NCI-H2171 (cell line): ENCODE data around the gene POFUT2.

Source experiments
- DNase-seq: peaks from one replicate; lab custom pipeline; 2025; lab: John Stamatoyannopoulos, UW

Gene POFUT2

GRCh38 chr21:45262041-45262581, 25.6 kb downstream of the POFUT2 start:
- no peak for DNase-seq

- no peak for DNase-seq
These were observed 26.6 kb downstream of the POFUT2 start for GRCh38 chr21:45261093-45261492.

- no peak for DNase-seq
These were observed 27.4 kb downstream of the POFUT2 start for GRCh38 chr21:45260191-45260825.

GRCh38 chr21:45259206-45259840, 28.4 kb downstream of the POFUT2 start:
- peak; percentile 84 for DNase-seq

GRCh38 chr21:45258466-45258865, 29.2 kb downstream of the POFUT2 start:
- DNase-seq, result no peak

DNA sequence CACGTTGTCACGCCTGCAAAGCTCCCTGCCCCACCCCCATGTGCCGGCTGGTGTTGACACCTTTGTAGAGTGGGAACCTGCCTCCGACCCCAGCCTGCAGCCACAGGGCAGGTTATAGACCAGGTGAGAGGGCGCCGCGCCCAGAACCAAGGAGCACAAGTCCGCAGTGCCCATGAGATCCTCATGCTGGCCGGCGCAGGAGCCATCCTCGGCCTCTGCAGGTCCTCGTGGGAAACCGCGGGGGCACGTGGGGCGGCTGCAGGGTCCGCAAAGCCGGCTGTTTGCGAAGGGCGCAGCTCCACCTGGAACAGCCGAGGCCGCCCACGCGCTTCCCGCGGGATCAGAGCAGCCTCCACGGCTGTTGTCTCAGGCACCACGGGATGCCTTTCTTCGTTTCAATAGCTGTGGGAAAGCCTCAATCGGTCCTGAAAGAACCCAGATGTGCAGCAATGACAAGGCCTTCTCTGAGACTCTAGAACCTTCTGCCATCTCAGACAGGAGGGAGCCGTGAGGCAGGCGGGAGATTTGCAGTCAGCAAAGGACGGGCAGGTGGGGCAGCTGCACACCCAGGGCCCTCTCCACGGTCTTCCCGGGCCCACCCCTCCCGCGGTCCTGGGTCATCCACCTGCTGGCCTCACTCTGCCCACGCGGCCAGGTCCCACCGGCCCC, 29.9 kb downstream of the POFUT2 start:
- no peak for DNase-seq

GRCh38 chr21:45256912-45257672, 30.6 kb downstream of the POFUT2 start:
- no peak for DNase-seq

DNA sequence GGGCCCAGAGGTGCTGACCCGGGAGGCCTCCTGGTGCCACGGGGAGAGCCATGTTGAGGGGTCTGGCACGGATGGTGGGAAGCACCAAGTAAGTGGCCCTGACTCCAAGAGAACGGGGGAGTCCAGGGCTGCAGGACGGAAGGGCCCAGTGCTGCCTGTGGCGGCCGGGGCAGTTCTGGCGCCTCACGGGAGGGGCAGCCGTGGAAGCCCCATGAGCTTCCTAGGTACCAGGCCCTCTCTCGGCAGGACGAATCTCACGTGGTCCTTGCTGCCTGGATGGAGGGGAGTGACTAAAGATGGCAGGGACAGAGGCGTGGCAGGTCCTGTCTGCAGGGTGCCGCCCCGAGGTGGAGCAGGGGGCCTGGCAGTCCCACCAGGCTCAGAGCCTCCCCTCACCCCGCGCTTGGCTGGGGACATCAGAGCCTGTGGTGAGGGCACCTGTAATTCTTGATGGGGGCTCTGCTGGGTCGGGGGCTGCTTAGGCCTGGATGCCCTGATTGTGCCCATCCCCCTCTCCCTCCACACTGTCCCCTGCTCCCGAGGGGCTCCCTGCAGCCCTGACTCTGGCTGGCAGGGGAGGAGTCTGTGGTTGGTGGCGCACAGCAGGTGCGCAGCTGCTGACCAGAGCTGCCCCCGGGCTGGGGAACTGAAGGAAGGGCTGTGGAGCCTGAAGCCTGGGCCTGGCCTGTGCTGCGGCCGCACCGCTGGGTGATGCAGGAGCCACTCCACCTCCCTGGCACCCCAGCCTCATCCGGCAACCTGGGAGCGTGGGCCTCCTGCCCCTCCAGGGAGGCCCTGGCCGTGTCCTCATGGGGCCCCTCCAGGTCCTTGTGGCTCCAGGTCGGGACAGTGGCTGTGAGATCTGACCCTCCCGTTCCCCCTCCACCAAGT, 31.4 kb downstream of the POFUT2 start:
- DNase-seq, result no peak

DNA sequence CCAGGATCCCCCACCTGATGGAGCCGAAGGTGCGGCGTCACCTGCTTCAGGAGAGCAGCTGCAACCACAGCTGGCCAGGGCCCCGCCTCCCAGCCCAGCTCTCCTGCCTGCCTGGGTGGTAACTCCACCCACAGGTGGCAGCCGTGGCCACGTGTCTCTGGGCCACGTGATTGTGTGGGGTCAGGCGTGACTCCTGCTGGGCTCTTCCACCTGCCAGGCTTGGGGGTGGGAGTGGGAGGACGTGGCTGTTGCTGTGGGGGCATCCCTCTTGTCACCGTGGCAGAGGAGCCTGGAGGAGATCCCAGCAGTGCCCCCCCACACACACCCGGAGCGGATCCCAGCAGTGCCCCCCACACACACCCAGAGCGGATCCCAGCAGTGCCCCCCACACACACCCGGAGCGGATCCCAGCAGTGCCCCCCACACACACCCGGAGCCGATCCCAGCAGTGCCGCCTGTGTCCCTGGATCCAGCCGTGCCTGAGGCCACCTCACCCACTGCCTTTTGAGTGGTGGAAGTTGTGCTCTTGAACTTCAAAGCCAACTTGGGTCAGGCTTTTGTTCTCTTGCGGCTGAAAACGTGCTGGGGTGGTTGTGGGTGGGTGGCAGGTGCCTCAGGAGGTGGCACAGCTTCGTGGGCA, 32.2 kb downstream of the POFUT2 start:
- peak; percentile 76 for DNase-seq

DNA sequence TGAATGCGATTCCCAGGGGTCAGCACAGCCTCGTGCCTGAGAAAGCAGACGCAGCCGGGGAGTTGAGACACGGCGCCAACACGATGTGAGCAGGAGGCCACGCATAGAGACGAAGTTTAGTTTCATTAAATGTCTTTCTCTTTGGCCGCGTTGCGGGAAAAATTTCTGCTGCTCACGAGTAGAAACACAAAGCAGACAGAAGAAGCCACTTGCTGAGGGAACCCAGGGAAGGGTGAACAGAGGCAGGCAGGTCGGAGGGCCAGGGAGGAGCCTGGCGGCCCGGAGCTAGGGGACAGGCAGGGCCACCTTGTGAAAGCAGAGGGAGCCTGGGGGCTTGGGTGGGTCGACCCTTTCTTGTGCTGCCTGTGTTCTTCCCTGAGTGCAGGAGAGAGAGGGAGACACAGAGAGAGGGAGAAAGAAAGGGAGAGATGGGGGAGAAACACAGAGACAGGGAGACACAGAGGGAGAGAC, 33.2 kb downstream of the POFUT2 start:
- no peak for DNase-seq

DNA sequence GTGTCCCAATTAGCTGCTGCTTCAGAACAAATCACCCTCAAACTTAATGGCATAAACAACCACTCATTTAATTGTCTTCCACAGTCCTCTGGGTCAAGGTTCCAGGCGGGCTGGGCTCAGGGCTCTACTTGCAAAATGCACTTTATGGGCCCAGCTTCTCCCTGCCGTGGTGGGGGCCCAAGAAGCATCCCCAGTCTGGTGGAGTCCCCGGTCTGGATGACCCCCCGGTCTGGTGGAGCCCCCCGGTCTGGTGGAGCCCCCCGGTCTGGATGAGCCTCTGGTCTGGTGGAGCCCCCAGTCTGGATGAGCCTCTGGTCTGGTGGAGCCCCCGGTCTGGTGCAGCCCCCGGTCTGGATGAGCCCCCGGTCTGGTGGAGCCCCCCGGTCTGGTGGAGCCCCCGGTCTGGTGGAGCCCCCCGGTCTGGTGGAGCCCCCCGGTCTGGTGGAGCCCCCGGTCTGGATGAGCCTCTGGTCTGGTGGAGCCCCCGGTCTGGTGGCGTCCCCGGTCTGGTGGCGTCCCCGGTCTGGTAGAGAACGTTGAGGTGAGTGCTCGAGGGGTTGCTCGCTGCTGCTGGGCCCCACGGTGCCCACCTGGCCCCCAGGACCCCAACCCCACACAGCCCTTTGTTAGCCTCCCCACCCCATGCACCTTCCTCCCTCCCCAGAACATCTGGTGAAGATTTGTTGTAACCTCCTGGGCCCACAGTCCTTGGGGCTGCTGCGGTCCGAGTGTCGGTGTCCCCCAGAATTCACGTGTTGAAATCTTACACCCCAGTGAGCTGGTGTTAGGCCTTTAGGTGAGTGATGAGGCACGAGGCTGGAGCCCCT, 33.8 kb downstream of the POFUT2 start:
- no peak for DNase-seq

- no peak for DNase-seq
These were observed 34.5 kb downstream of the POFUT2 start for GRCh38 chr21:45253180-45253579.

DNA sequence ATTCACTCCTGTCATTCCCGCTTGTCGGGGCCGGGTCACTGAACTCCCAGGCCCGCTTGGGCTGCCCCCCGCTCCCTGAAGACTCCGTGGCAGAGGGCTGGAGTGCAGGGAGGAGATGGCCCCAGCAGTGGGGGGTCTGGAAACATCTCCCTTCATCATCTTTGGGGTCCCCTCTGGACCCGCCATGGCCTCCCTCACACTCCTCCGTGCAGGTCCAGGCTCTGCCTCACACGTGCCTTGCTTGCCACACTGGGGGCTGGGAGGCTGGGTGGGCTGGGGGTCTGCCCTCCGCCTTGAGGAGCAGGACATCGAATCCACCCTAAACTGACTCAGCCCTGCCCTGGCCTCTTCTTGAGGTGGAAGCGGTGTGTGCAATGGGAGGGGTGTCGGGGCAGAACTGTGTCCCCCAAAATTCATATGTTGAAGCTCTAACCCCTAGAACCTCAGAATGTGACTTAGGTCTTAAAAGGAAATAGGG, 35.2 kb downstream of the POFUT2 start:
- no peak for DNase-seq

- DNase-seq, result no peak
These were observed 35.9 kb downstream of the POFUT2 start for GRCh38 chr21:45251635-45252447.

- no peak for DNase-seq
These were observed 36.6 kb downstream of the POFUT2 start for GRCh38 chr21:45250914-45251634.

DNA sequence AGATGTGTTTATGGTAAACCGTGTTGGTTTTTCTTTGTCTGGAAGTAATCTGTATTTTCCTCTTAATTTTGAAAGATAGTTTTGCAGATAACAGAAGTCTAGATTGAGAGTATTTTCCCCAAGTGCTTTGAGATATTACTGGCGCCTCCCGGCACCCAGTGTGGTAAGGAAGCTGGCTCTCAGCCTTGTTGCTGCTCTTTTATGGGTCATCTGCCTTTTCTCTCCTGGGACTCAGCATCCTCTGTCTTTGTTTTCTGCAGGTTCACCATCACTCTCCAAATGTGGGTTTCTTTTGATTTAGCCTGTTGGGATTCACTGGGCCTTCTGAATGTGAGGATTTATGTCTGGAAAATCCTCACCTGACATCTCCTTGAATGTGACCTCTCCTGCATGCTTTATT, 37.4 kb downstream of the POFUT2 start:
- no peak for DNase-seq

DNA sequence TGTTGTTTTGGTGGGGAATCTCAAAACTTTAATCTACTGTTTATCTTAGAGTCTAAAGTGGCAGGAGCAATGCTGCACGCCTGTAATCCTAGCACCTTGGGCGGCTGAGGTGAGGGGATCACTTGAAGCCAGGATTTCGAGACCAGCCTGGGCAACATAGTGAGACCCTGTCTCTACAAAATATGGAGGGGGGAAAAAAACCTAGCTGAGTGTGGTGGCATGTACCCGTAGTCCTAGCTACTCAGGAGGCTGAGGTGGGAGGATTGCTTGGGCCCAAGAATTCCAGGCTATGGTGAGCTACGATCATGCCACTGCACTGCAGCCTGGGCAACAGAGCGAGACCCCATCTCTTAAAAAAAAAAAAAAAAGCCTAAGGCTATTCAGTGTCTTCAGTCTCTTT, 38.1 kb downstream of the POFUT2 start:
- no peak for DNase-seq

- DNase-seq, result peak; percentile 36
These were observed 38.8 kb downstream of the POFUT2 start for GRCh38 chr21:45248893-45249381.
